MM.1S (cell line): ENCODE data around the gene VASH2.

Experiments used
- EZH2 ChIP-seq: fragments of 300-600 bp; sonication (generic); optimal IDR thresholded peaks from 2 replicates; pipeline ENCODE3; 2017; ENCODE audit warnings: low read depth, mild to moderate bottlenecking, antibody characterized with exemption, low read length, mixed read lengths
- TF ChIP-seq, protein P1 (sequence below): fragments of 300-600 bp; sonication (generic); IDR thresholded peaks from 2 replicates; pipeline ENCODE4 v1.5.1; 2016; ENCODE audit warnings: antibody characterized with exemption, low read length, mixed read lengths

DNA sequence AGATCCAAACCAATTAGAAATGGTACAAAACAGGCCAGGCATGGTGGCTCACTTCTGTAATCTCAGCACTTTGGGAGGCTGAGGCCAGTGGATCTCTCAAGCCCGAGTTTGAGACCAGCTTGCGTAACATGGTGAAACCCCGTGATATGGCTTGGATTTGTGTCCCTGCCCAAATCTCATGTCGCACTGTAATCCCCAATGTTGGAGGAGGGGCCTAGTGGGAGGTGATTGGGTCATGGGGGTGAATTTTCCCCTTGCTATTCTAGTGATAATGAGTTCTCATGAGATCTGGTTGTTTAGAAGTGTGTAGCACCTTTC is 7.0 kb upstream of the VASH2 start:
- TF ChIP-seq EZH2 = no peak
- TF ChIP-seq, protein P1, sequence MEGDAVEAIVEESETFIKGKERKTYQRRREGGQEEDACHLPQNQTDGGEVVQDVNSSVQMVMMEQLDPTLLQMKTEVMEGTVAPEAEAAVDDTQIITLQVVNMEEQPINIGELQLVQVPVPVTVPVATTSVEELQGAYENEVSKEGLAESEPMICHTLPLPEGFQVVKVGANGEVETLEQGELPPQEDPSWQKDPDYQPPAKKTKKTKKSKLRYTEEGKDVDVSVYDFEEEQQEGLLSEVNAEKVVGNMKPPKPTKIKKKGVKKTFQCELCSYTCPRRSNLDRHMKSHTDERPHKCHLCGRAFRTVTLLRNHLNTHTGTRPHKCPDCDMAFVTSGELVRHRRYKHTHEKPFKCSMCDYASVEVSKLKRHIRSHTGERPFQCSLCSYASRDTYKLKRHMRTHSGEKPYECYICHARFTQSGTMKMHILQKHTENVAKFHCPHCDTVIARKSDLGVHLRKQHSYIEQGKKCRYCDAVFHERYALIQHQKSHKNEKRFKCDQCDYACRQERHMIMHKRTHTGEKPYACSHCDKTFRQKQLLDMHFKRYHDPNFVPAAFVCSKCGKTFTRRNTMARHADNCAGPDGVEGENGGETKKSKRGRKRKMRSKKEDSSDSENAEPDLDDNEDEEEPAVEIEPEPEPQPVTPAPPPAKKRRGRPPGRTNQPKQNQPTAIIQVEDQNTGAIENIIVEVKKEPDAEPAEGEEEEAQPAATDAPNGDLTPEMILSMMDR = no peak
